ENCODE results near the gene NELL1. TPM values are rescaled to one million over a fixed set of nuclear protein-coding genes. Genes with fewer than 3 reads are reported as not detected.

NELL1 gene
- total RNA-seq, 1 experiment from 2014 or later, result 0.22 TPM

DNA sequence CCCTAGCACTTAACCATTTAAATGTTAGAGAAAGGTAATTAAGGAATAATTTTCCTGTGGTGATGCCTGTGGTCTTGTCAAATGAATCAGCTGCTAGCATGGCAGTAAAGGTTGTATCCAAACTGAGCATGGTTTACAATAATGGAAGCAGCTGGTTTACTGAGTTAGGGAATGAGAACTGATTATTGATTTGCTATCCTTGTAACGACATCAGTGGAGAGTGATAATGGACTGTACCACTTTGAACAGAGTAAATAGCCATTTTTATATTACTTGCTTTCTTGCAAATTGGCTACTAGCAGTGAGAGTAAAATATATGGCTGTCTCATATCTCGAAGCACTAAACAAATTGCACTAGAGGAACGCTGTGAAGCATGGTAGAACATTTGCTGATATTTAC, 934.5 kb downstream of the NELL1 start:
- no peaks in the 10 kb centered on the region for H4K20me1 ChIP-seq (ENCODE audit: control insufficient read depth, insufficient read depth, insufficient read length)
- H2BK12ac ChIP-seq (ENCODE audit: insufficient read length, low read depth, low read length), result no peak overlapping the region
- H3K18ac ChIP-seq (ENCODE audit: insufficient read length, low read depth, low read length), result no peak overlapping the region
- H3K79me1 ChIP-seq (ENCODE audit: insufficient read depth, low read depth, low read length, poor library complexity, severe bottlenecking), result no peaks in the 10 kb centered on the region
- no peak overlapping the region for H3K14ac ChIP-seq (ENCODE audit: insufficient read depth, low read length)
- H3K4me1 ChIP-seq (ENCODE audit: insufficient read depth, low read length), result no peaks in the 10 kb centered on the region
- no peaks in the 10 kb centered on the region for H3K27me3 Mint-ChIP-seq (ENCODE audit: low read depth)
- H3K23me2 ChIP-seq (ENCODE audit: insufficient read length, low read depth, low read length, poor library complexity, severe bottlenecking), result no peaks in the 10 kb centered on the region
- H2BK20ac ChIP-seq (ENCODE audit: low read depth, low read length, poor library complexity, severe bottlenecking), result no peak overlapping the region
- H3K4ac ChIP-seq (ENCODE audit: low read depth, low read length), result no peak overlapping the region
- no peaks in the 10 kb centered on the region for H3K79me2 ChIP-seq (ENCODE audit: insufficient read depth, low read length)
- no peak overlapping the region for H2BK5ac ChIP-seq (ENCODE audit: insufficient read length, low read length)
- no peaks in the 10 kb centered on the region for H3K27me3 ChIP-seq (ENCODE audit: insufficient read depth, low read length)
- H4K5ac ChIP-seq (ENCODE audit: insufficient read length, low read depth, low read length), result no peak overlapping the region
- no peak overlapping the region for H4K8ac ChIP-seq (replicated peaks; ENCODE audit: insufficient read length, low read depth, low read length)
- no peak overlapping the region for H2BK15ac ChIP-seq (ENCODE audit: low read depth, low read length)
- H3K36me3 Mint-ChIP-seq (ENCODE audit: insufficient read depth in 1 of 3, low read depth in 3 of 3), result no peaks in the 10 kb centered on the region
- no peak overlapping the region for H3K27ac ChIP-seq (ENCODE audit: insufficient read length, low read depth, low read length)
- H2BK120ac ChIP-seq (ENCODE audit: low read depth, low read length, poor library complexity, severe bottlenecking), result no peak overlapping the region
- no peak overlapping the region for H3K4me3 Mint-ChIP-seq
- H3T11ph ChIP-seq (ENCODE audit: low read length), result no peak overlapping the region
- no peak overlapping the region for H3K27ac Mint-ChIP-seq
- TF ChIP-seq, protein P1, sequence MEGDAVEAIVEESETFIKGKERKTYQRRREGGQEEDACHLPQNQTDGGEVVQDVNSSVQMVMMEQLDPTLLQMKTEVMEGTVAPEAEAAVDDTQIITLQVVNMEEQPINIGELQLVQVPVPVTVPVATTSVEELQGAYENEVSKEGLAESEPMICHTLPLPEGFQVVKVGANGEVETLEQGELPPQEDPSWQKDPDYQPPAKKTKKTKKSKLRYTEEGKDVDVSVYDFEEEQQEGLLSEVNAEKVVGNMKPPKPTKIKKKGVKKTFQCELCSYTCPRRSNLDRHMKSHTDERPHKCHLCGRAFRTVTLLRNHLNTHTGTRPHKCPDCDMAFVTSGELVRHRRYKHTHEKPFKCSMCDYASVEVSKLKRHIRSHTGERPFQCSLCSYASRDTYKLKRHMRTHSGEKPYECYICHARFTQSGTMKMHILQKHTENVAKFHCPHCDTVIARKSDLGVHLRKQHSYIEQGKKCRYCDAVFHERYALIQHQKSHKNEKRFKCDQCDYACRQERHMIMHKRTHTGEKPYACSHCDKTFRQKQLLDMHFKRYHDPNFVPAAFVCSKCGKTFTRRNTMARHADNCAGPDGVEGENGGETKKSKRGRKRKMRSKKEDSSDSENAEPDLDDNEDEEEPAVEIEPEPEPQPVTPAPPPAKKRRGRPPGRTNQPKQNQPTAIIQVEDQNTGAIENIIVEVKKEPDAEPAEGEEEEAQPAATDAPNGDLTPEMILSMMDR (conservative IDR thresholded peaks at IDR 0.05), result no peak
- no peak overlapping the region for H4K91ac ChIP-seq (ENCODE audit: insufficient read length, low read depth, low read length)
- no peak overlapping the region for H3K9ac ChIP-seq (ENCODE audit: extremely low read depth, insufficient read length, low read length)
- no peak for DNase-seq
- H2AK5ac ChIP-seq (ENCODE audit: insufficient read length, low read length), result no peak overlapping the region
- H3K9me3 ChIP-seq (ENCODE audit: control insufficient read depth, low read depth, low read length), result no peaks in the 10 kb centered on the region
- H3K23ac ChIP-seq (ENCODE audit: insufficient read length, low read depth, low read length), result no peak overlapping the region
- H3K56ac ChIP-seq (ENCODE audit: insufficient read length, low read depth, low read length), result no peak overlapping the region
- no peaks in the 10 kb centered on the region; a peak in 1 of 5 replicates for H3K9me3 Mint-ChIP-seq
- H3K4me2 ChIP-seq (ENCODE audit: insufficient read depth, insufficient read length, low read length), result no peak overlapping the region
- no peak overlapping the region for H2AFZ ChIP-seq (ENCODE audit: low read length)
- H3K4me1 Mint-ChIP-seq, result no peaks in the 10 kb centered on the region
- no CpG with 5 or more reads among the region's 3 CpGs for WGBS (ENCODE audit: extremely low coverage, insufficient read length, low lambda C conversion rate)

All from H9 (cell line).